ENCODE measurements around the gene LRRC19. TPM values are rescaled to one million over a fixed set of nuclear protein-coding genes. Genes with fewer than 3 reads are reported as not detected.

LRRC19 gene
- total and polyA plus RNA-seq, 8 donors, result 0.13 to 0.72 (median 0.37) TPM; not detected in 2

GRCh38 chr9:26971721-26972120 is 33.8 kb downstream of the LRRC19 start:
- Histone ChIP-seq H3K27me3 (no peaks in the 10 kb centered on the region), H3K4me3 (no peak overlapping the region), H3K36me3 (no peaks in the 10 kb centered on the region), H3K9me3 (peaks cover 0 to 5% of the 10 kb centered on the region in 2 donors), H3K27ac (no peak overlapping the region), H3K4me1 (no peaks in the 10 kb centered on the region)
- intact Hi-C loops (cut with DNase I), result loop anchor here in 1 of 2 donors (10.0 kb wide), 1 partner anchor 227 kb away; no protein-coding TSS in a partner anchor
- ATAC-seq, result no peak
- no peak for TF ChIP-seq CTCF (IDR thresholded peaks at IDR 0.05)
- no peak for DNase-seq

- no peaks in the 10 kb centered on the region for H3K27me3 ChIP-seq
- intact Hi-C loops (cut with DNase I), result no loop called here
- ATAC-seq, result no peak
- H3K4me1 ChIP-seq, result peaks cover 0 to 22% of the 10 kb centered on the region in 2 donors
- no peaks in the 10 kb centered on the region for H3K9me3 ChIP-seq
- H3K4me3 ChIP-seq, result peak overlapping the region; percentile 38 to 58
- no peaks in the 10 kb centered on the region for H3K36me3 ChIP-seq
- no peak for TF ChIP-seq CTCF (IDR thresholded peaks at IDR 0.05)
- no peak for DNase-seq
- peak overlapping the region; percentile 89 to 93 for H3K27ac ChIP-seq
Observed at GRCh38 chr9:26956860-26957233, 48.6 kb downstream of the LRRC19 start.

- no peaks in the 10 kb centered on the region for H3K9me3 ChIP-seq
- no peak for TF ChIP-seq CTCF (IDR thresholded peaks at IDR 0.05)
- peak within 1 kb of the TSS; percentile 38 to 58 for H3K4me3 ChIP-seq
- ATAC-seq (peak; percentile 100), DNase-seq (peak; percentile 98 to 99 (median 99))
- H3K36me3 ChIP-seq, result no peaks in the 10 kb centered on the region
- intact Hi-C loops (cut with DNase I), result no loop called here
- H3K4me1 ChIP-seq, result peaks cover 0 to 22% of the 10 kb centered on the region in 2 donors
- H3K27me3 ChIP-seq, result no peaks in the 10 kb centered on the region
- peak within 1 kb of the TSS; percentile 89 to 93 for H3K27ac ChIP-seq
Observed at GRCh38 chr9:26955921-26956859, 49.3 kb downstream of the LRRC19 start, which contains the start of gene IFT74. TSS of gene IFT74 (plus strand) at chr9:26956412. CDS start at chr9:26961968, 5,556 bp downstream.

GRCh38 chr9:26955222-26955903 is 50.1 kb downstream of the LRRC19 start:
- H3K36me3 ChIP-seq, result no peaks in the 10 kb centered on the region
- H3K27ac ChIP-seq, result peak overlapping the region; percentile 89 to 93
- peak in 1 of 4 donors; percentile 26 for DNase-seq
- no peaks in the 10 kb centered on the region for H3K9me3 ChIP-seq
- no peak for TF ChIP-seq CTCF (IDR thresholded peaks at IDR 0.05)
- H3K27me3 ChIP-seq, result no peaks in the 10 kb centered on the region
- peak overlapping the region; percentile 38 to 58 for H3K4me3 ChIP-seq
- peak; percentile 45 for ATAC-seq
- intact Hi-C loops (cut with DNase I), result no loop called here
- peaks cover 0 to 22% of the 10 kb centered on the region in 2 donors for H3K4me1 ChIP-seq

- DNase-seq, result no peak
- intact Hi-C loops (cut with DNase I), result no loop called here
- H3K27me3 ChIP-seq, result no peaks in the 10 kb centered on the region
- no peak for ATAC-seq
- H3K4me1 ChIP-seq, result peaks cover 0 to 22% of the 10 kb centered on the region in 2 donors
- peak overlapping the region in 1 of 2 donors; percentile 93 for H3K27ac ChIP-seq
- TF ChIP-seq CTCF (IDR thresholded peaks at IDR 0.05), result no peak
- no peaks in the 10 kb centered on the region for H3K36me3 ChIP-seq
- H3K4me3 ChIP-seq, result no peak overlapping the region
- no peaks in the 10 kb centered on the region for H3K9me3 ChIP-seq
Observed at GRCh38 chr9:26954050-26954508, 51.4 kb downstream of the LRRC19 start.
